OCI-LY1 (cell line): Measurements from ENCODE around the gene OSCAR.

ENCODE experiments used
- EZH2 ChIP-seq: fragments of 200-600 bp; sonication (generic), shearing (Covaris generic); IDR thresholded peaks from 2 replicates; pipeline ENCODE4 v1.8.0; 2017; ENCODE audit warnings: borderline replicate concordance, mixed run types, mild to moderate bottlenecking, antibody characterized with exemption, low read length, moderate library complexity, mixed read lengths
- TF ChIP-seq, protein P1 (sequence below): fragments of 200-600 bp; sonication (generic), shearing (Covaris generic); IDR thresholded peaks from 2 replicates; pipeline ENCODE4 v1.5.1; 2017; ENCODE audit warnings: mild to moderate bottlenecking, antibody characterized with exemption, low read length, moderate library complexity, mixed read lengths

DNA sequence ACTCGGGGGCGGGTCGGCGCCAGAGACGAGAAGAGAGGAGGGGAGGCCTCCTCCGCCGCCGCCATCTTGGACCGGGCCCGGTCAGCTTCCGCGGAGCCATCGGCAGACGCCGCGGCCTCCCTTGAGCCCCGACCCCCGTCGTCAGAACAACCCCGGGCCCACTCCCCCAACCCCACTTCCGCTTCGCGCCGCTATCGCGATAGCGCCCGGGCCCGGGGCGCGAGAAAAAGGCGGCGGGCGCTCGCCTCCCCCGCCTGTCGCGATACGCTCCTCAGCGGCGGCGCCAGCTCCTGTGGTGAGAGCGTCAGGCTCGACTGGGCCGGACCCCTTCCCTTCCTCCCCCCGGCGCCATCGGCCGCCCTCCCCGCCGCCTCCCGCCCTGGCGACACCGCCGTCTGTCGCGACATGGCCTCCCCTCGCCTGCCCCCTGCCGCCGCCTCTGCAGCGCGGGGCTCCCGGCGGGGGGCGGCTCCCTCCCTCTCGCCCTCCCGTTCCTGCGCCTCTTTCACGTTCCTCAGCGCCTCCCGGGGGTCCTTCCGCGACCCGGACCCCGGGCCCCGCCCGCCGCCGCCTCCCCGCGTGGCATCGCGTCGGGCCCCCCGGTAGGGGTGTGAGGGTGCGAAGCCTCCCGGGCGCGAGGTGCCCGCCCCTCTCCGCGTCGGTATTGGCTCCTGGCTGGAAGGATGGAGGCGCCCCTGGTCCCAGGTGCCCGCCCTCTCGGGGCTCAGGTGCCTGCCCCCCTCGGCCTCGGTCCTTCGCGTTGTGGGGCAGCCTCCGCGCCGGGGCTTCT, 37.3 kb upstream of the OSCAR start, which contains the start of gene CNOT3:
- TF ChIP-seq, protein P1, sequence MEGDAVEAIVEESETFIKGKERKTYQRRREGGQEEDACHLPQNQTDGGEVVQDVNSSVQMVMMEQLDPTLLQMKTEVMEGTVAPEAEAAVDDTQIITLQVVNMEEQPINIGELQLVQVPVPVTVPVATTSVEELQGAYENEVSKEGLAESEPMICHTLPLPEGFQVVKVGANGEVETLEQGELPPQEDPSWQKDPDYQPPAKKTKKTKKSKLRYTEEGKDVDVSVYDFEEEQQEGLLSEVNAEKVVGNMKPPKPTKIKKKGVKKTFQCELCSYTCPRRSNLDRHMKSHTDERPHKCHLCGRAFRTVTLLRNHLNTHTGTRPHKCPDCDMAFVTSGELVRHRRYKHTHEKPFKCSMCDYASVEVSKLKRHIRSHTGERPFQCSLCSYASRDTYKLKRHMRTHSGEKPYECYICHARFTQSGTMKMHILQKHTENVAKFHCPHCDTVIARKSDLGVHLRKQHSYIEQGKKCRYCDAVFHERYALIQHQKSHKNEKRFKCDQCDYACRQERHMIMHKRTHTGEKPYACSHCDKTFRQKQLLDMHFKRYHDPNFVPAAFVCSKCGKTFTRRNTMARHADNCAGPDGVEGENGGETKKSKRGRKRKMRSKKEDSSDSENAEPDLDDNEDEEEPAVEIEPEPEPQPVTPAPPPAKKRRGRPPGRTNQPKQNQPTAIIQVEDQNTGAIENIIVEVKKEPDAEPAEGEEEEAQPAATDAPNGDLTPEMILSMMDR = no peak
- no peak for TF ChIP-seq EZH2
